Measurements from ENCODE around the gene SLC22A7.

DNA sequence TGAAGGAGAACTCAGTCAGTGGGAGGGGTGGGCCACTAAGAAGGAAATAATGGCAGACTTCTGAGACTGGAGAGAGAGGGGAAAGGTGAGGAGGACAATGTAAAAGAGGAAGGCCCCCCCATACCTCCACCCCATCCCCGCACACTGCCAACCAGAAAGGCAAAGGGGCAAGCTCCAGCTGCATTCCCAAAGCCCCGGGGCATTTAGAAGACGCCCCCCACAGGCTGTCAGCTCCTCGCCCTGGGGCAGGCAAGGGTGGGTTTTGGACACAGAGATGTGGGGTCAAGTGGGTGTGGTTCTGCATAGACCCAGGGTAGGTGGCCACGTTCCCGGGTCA lies 20.8 kb upstream of the SLC22A7 start:
- TF ChIP-seq, protein P1, sequence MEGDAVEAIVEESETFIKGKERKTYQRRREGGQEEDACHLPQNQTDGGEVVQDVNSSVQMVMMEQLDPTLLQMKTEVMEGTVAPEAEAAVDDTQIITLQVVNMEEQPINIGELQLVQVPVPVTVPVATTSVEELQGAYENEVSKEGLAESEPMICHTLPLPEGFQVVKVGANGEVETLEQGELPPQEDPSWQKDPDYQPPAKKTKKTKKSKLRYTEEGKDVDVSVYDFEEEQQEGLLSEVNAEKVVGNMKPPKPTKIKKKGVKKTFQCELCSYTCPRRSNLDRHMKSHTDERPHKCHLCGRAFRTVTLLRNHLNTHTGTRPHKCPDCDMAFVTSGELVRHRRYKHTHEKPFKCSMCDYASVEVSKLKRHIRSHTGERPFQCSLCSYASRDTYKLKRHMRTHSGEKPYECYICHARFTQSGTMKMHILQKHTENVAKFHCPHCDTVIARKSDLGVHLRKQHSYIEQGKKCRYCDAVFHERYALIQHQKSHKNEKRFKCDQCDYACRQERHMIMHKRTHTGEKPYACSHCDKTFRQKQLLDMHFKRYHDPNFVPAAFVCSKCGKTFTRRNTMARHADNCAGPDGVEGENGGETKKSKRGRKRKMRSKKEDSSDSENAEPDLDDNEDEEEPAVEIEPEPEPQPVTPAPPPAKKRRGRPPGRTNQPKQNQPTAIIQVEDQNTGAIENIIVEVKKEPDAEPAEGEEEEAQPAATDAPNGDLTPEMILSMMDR (IDR thresholded peaks at IDR 0.05): no peak
- no peak for TF ChIP-seq EP300 (IDR thresholded peaks at IDR 0.05)
- no peak for TF ChIP-seq POLR2A (IDR thresholded peaks at IDR 0.05)
- TF ChIP-seq POLR2AphosphoS5 (IDR thresholded peaks at IDR 0.05): no peak
